A549 (cell line): ENCODE measurements around the gene FNTB. TPM values are rescaled to one million over a fixed set of nuclear protein-coding genes. Genes with fewer than 3 reads are reported as not detected.
A peak's percentile ranks its signal among the peaks of the same experiment; 100 is the strongest.

Source experiments
- ATAC-seq, 2 experiments: fragments of 200-7000 bp in 1 of 2; fragments of >200 bp in 1 of 2; cut with Nextera tagmentation in 1 of 2; cut with Tn5 transposase in 1 of 2; 3 replicates each; pipeline versions ENCODE4 v1.8.0 to v1.9.1; 2018 to 2020; ENCODE audit warnings: mild to moderate bottlenecking in 1 of 2, moderate library complexity in 1 of 2
- CTCF ChIA-PET: fragments of 300-600 bp; sonication (Branson Sonifier 250); formaldehyde crosslinking; extraction: SDS; loops from one replicate; lab custom pipeline; 2021; ENCODE audit warnings: antibody characterized with exemption, inconsistent platforms; lab: Yijun Ruan, JAX
- POLR2A ChIA-PET: fragments of 350-600 bp; formaldehyde crosslinking; extraction: SDS; loops from one replicate; lab custom pipeline; 2021; ENCODE audit warnings: antibody characterized with exemption, inconsistent platforms; lab: Yijun Ruan, JAX
- DNase-seq, 2 experiments: peaks; one replicate each; pipeline versions ENCODE4 v3.0.0 to v3.0.0-alpha.2; 2011 to 2016; ENCODE audit warnings: low read depth in 1 of 2, low spot score in 1 of 2
- FAIRE-seq: peaks from 2 replicates; lab custom pipeline; 2011; peaks lifted over from hg19 to GRCh38; lab: Jason Lieb, UNC
- H3K27ac ChIP-seq, 2 experiments: fragments of >200 bp; sonication (Bioruptor Twin); formaldehyde crosslinking; 3 replicates each; pipeline ENCODE4 v1.5.1; 2016 to 2017
- H3K4me1 ChIP-seq: fragments of >200 bp; sonication (Bioruptor Twin); formaldehyde crosslinking; 3 replicates; pipeline ENCODE4 v1.6.1; 2016
- H3K4me2 ChIP-seq: fragments of >200 bp; sonication (Bioruptor Twin); formaldehyde crosslinking; 3 replicates; pipeline ENCODE4 v1.6.1; 2016
- H3K4me3 ChIP-seq: fragments of >200 bp; sonication (Bioruptor Twin); formaldehyde crosslinking; 3 replicates; pipeline ENCODE4 v1.5.1; 2016
- H3K9me3 ChIP-seq: fragments of >200 bp; sonication (Bioruptor Twin); formaldehyde crosslinking; 3 replicates; pipeline ENCODE4 v1.6.1; 2016
- CEBPB ChIP-seq, 2 experiments: fragments of >200 bp in 1 of 2; sonication (Bioruptor Twin) in 1 of 2; formaldehyde crosslinking in 1 of 2; IDR thresholded peaks; 2 replicates each; pipeline ENCODE4 v1.6.1; 2012 to 2016
- EHF ChIP-seq: fragments of 250-450 bp; sonication (Bioruptor Pico); IDR thresholded peaks from 2 replicates; pipeline ENCODE4 v1.5.0; 2020; ENCODE audit warnings: mild to moderate bottlenecking
- EHMT2 ChIP-seq: fragments of 200-600 bp; sonication (generic); IDR thresholded peaks from 2 replicates; pipeline ENCODE4 v1.6.1; 2016; ENCODE audit warnings: antibody characterized with exemption, low read depth, mild to moderate bottlenecking, moderate library complexity
- ESRRA ChIP-seq: fragments of 150-350 bp; IDR thresholded peaks from 2 replicates; pipeline ENCODE4 v1.6.1; 2014; ENCODE audit warnings: mild to moderate bottlenecking, low read length, borderline replicate concordance
- FOXS1 ChIP-seq: fragments of 250-450 bp; sonication (Bioruptor Pico); IDR thresholded peaks from 2 replicates; pipeline ENCODE4 v1.5.0; 2020; ENCODE audit warnings: mild to moderate bottlenecking, moderate library complexity
- GATA3 ChIP-seq: IDR thresholded peaks from 2 replicates; pipeline ENCODE4 v1.6.1; 2012; ENCODE audit warnings: borderline replicate concordance
- HOXA7 ChIP-seq: fragments of 250-450 bp; sonication (Bioruptor Pico); IDR thresholded peaks from 2 replicates; pipeline ENCODE4 v1.5.0; 2020; ENCODE audit warnings: mild to moderate bottlenecking, moderate library complexity
- HOXB13 ChIP-seq: fragments of 250-450 bp; sonication (Bioruptor Pico); IDR thresholded peaks from 2 replicates; pipeline ENCODE4 v1.5.0; 2020; ENCODE audit warnings: low read depth, mild to moderate bottlenecking, moderate library complexity
- KDM1A ChIP-seq: fragments of 200-600 bp; sonication (generic); IDR thresholded peaks from 2 replicates; pipeline ENCODE4 v1.6.1; 2016; ENCODE audit warnings: low read depth, mild to moderate bottlenecking
- MAFK ChIP-seq: fragments of 450-650 bp; IDR thresholded peaks from 2 replicates; pipeline ENCODE4 v1.6.1; 2014; ENCODE audit not compliant: partially characterized antibody
- NPAS2 ChIP-seq: fragments of 250-450 bp; sonication (Bioruptor Pico); IDR thresholded peaks from 2 replicates; pipeline ENCODE4 v1.8.0; 2022; ENCODE audit warnings: mild to moderate bottlenecking, moderate library complexity, borderline replicate concordance
- POLR2AphosphoS2 ChIP-seq: conservative IDR thresholded peaks from 2 replicates; pipeline ENCODE4 v1.6.1; 2012; ENCODE audit warnings: low read length, improper control_type of control experiment, inconsistent platforms
- RAD21 ChIP-seq, 2 experiments: fragments of >200 bp in 1 of 2; sonication (Bioruptor Twin) in 1 of 2; formaldehyde crosslinking in 1 of 2; IDR thresholded peaks in 1 of 2; conservative IDR thresholded peaks in 1 of 2; 2 replicates in 1 of 2; 3 replicates in 1 of 2; pipeline ENCODE4 v1.6.1; 2012 to 2018; ENCODE audit warnings: inconsistent platforms in 1 of 2
- RCOR1 ChIP-seq: fragments of 150-350 bp; IDR thresholded peaks from 2 replicates; pipeline ENCODE4 v1.6.1; 2014; ENCODE audit warnings: antibody characterized with exemption, low read length, low read depth
- RNF2 ChIP-seq: fragments of 200-600 bp; sonication (generic); IDR thresholded peaks from 2 replicates; pipeline ENCODE4 v1.6.1; 2016; ENCODE audit warnings: low read depth, mild to moderate bottlenecking, antibody characterized with exemption, moderate library complexity, borderline replicate concordance
- ZFP36 ChIP-seq: fragments of 450-650 bp; IDR thresholded peaks from 2 replicates; pipeline ENCODE4 v1.6.1; 2014; ENCODE audit warnings: borderline replicate concordance; ENCODE audit not compliant: partially characterized antibody
- WGBS: methylation state at CpG from one replicate; pipeline ENCODE4 v1.1.6; 2017; ENCODE audit errors: missing lambda C conversion rate; 5-methylcytosine and 5-hydroxymethylcytosine counted together
- polyA plus RNA-seq, 4 experiments: library from polyadenylated mRNA; depleted of rRNA in 3 of 4; stranded (reverse); fragments of >200 nt; fragmentation: RNase III in 1 of 4; extraction: RNeasy Plus Mini Kit Qiagen cat#74134 plus additional on column Dnase treatment in 1 of 4; gene quantifications; 2 replicates in 3 of 4; 3 replicates in 1 of 4; pipeline ENCODE4 v1.2.3, GENCODE V29; 2011 to 2017
- TF ChIP-seq, protein P1 (sequence below): IDR thresholded peaks from 2 replicates; pipeline ENCODE4 v1.6.1; 2012
- TF ChIP-seq, protein P2 (sequence below): IDR thresholded peaks from 2 replicates; pipeline ENCODE4 v1.6.1; 2012
- TF ChIP-seq, protein P3 (sequence below): fragments of 450-650 bp; IDR thresholded peaks from 2 replicates; pipeline ENCODE4 v1.6.1; 2014; ENCODE audit warnings: antibody characterized with exemption
- TF ChIP-seq, protein P4 (sequence below): fragments of 250-450 bp; sonication (Bioruptor Pico); IDR thresholded peaks from 2 replicates; pipeline ENCODE4 v1.5.0; 2021; ENCODE audit warnings: mild to moderate bottlenecking, moderate library complexity, borderline replicate concordance

The FNTB gene
- polyA plus RNA-seq, 2 of the 4 experiments (the other 2 are of a cell fraction) = 28.5 to 41.9 TPM

DNA sequence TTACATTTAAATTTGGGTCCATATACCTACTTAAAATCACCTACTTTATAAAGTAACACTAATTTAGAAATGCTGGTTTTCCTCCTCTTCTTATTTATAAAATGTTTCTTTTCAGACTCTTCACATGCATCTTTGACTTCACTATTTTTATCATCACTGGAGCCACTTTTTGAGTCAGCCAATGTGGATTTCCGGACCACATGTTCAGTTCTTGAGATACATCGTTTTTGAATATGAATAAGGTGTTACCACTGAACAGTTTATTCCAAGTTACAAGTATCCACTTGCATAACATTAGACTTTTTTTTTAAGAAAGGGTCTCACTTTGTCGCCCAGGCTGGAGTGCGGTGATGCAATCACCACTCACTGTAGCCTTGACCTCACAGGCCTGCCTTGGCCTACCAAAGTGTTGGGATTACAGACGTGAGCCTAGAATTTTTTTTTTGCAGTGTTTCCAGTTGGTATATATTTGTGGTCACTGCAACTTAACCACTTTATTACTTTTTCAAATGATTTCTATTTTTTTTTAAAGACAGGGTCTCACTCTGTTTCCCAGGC is 5.7 kb downstream of the FNTB start:
- H3K4me1 ChIP-seq = peaks cover 7% of the 10 kb centered on the region; the same call in 1 of the 3 replicates
- no peaks in the 10 kb centered on the region for H3K9me3 ChIP-seq
- no peak overlapping the region for H3K4me3 ChIP-seq
- WGBS = 92% methylated on average over 5 of the region's 5 CpGs
- DNase-seq (no peak), ATAC-seq (no peak), FAIRE-seq (no peak)
- no peak overlapping the region for H3K27ac ChIP-seq
- H3K4me2 ChIP-seq = no peak overlapping the region
- TF ChIP-seq ESRRA (no peak), FOXS1 (CRISPR knock-in tag) (no peak), NPAS2 (CRISPR knock-in tag) (no peak), ZFP36 (no peak), CEBPB (IDR thresholded peaks at IDR 0.05) (peak in 1 of 2 experiments; percentile 29; a peak in 1 of 4 replicates), RNF2 (no peak), RAD21 (conservative IDR thresholded peaks at IDR 0.05 in 1 of 2, IDR thresholded peaks at IDR 0.05 in 1 of 2) (no peak)
- ChIA-PET POLR2A (no interaction called here), CTCF (interaction anchor here (1.2 to 1.3 kb wide), 2 partner anchors 11 to 27 kb away, joined by 3 to 4 read pairs; no protein-coding TSS in a partner anchor)

DNA sequence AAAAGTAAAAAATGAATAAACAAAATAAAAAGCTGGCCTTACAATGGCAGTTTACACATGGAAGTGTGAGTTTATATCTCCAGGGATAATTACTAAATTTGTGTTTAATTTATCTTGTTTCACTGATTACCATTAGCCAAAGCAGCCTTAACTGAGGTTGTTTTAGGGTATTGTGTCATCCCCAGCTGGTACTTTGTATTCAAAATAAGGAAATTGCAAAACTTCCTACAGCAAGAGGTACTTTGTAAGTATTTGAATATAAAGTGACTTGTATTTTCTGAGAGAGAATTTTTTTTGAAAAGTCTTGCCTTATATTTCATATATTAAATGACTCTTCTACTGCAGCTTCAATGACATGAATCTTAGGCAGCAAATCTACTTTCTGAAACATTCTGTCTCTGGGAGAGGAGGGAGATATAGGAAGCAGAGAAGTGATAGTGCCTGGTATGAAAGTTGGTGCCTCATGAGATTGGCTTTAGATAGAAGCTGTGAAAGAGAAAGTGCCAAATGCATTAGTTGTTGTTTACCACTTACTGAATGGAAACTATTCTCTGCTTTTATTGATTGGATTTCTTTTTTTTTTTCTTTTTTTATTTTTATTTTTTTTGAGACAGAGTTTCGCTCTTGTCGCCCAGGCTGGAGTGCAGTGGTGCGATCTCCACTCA is 6.7 kb downstream of the FNTB start:
- 94% methylated on average over 3 of the region's 3 CpGs for WGBS
- POLR2A ChIA-PET = no interaction called here

More for the DNA sequence above, 6.7 kb downstream of the FNTB start:
- FAIRE-seq (no peak), ATAC-seq (no peak), DNase-seq (no peak)
- TF ChIP-seq FOXS1 (CRISPR knock-in tag) = no peak
- no peak for TF ChIP-seq POLR2AphosphoS2
- no peak for TF ChIP-seq EHF
- no peak for TF ChIP-seq RCOR1
- TF ChIP-seq NPAS2 (CRISPR knock-in tag) = no peak
- no peak for TF ChIP-seq MAFK
- TF ChIP-seq, protein P1, sequence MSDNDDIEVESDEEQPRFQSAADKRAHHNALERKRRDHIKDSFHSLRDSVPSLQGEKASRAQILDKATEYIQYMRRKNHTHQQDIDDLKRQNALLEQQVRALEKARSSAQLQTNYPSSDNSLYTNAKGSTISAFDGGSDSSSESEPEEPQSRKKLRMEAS = no peak
- TF ChIP-seq, protein P2, sequence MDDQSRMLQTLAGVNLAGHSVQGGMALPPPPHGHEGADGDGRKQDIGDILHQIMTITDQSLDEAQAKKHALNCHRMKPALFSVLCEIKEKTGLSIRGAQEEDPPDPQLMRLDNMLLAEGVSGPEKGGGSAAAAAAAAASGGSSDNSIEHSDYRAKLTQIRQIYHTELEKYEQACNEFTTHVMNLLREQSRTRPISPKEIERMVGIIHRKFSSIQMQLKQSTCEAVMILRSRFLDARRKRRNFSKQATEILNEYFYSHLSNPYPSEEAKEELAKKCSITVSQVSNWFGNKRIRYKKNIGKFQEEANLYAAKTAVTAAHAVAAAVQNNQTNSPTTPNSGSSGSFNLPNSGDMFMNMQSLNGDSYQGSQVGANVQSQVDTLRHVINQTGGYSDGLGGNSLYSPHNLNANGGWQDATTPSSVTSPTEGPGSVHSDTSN = no peak
- no peak for TF ChIP-seq EHMT2
- TF ChIP-seq, protein P3, sequence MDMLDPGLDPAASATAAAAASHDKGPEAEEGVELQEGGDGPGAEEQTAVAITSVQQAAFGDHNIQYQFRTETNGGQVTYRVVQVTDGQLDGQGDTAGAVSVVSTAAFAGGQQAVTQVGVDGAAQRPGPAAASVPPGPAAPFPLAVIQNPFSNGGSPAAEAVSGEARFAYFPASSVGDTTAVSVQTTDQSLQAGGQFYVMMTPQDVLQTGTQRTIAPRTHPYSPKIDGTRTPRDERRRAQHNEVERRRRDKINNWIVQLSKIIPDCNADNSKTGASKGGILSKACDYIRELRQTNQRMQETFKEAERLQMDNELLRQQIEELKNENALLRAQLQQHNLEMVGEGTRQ = no peak
- TF ChIP-seq KDM1A = no peak
- TF ChIP-seq, protein P4, sequence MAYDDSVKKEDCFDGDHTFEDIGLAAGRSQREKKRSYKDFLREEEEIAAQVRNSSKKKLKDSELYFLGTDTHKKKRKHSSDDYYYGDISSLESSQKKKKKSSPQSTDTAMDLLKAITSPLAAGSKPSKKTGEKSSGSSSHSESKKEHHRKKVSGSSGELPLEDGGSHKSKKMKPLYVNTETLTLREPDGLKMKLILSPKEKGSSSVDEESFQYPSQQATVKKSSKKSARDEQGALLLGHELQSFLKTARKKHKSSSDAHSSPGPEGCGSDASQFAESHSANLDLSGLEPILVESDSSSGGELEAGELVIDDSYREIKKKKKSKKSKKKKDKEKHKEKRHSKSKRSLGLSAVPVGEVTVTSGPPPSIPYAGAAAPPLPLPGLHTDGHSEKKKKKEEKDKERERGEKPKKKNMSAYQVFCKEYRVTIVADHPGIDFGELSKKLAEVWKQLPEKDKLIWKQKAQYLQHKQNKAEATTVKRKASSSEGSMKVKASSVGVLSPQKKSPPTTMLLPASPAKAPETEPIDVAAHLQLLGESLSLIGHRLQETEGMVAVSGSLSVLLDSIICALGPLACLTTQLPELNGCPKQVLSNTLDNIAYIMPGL (CRISPR knock-in tag) = no peak
- no peak for TF ChIP-seq HOXA7 (CRISPR knock-in tag)
- TF ChIP-seq HOXB13 (CRISPR knock-in tag) = no peak
- no peak for TF ChIP-seq GATA3
- H3K4me3 ChIP-seq = no peak overlapping the region
- no peak overlapping the region for H3K27ac ChIP-seq
- no peaks in the 10 kb centered on the region for H3K9me3 ChIP-seq
- no peak overlapping the region for H3K4me2 ChIP-seq
- CTCF ChIA-PET = interaction anchor here (0.8 to 2.3 kb wide), 4 partner anchors 7 to 453 kb away, joined by 3 to 12 read pairs (median 4); partner anchors contain the start of genes FNTB and HSPA2
- H3K4me1 ChIP-seq = peaks cover 3% of the 10 kb centered on the region; the same call in 2 of the 3 replicates
